Measurements from ENCODE around the gene AK3. TPM values are rescaled to one million over a fixed set of nuclear protein-coding genes. Genes with fewer than 3 reads are reported as not detected.
"Not testable (repeated sequence)": the region's sequence is repeated elsewhere in the genome, so short reads cannot be mapped to it uniquely, and the experiment has no call there.

Gene AK3
- total RNA-seq, 2 donors from 2014 or later: 48.4 to 50.8 TPM

DNA sequence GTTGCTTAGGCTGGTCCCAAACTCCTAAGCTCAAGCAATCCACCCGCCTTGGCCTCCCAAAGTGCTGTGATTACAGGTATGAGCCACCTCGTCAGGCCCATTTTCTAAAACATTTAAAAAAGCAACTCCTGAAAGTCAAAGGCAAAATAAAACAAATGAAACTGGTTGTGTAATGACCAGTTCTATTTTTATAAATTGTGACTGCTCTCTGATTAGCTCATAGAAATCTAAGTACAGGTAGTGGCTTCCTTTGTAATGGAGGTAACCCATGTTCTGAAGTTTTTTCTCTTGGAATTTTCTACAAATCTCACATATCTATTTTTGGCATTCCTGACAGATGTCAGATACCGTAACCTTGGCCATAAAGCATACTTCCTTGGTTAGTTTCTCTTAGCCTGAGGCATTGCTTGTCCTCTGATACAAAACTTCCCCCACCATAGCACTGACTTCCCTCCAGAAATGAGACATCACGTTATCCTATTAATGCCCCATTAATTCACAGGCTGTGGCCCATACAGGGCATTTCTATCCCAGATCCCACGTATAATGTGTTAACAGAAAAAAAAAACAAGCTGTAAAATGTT lies 14.1 kb upstream of the AK3 start:
- intact Hi-C loops (cut with DNase I): loop anchor here in 1 of 2 donors (10.0 kb wide), 2 partner anchors 370 to 840 kb away; no protein-coding TSS in a partner anchor
- DNase-seq (ENCODE audit: low spot score): no peak

- DNase-seq (ENCODE audit: low spot score): not testable (repeated sequence)
- intact Hi-C loops (cut with DNase I): loop anchor here in 1 of 2 donors (10.0 kb wide), 2 partner anchors 370 to 840 kb away; no protein-coding TSS in a partner anchor
Measured at GRCh38 chr9:4754530-4754929, 13.5 kb upstream of the AK3 start.

DNA sequence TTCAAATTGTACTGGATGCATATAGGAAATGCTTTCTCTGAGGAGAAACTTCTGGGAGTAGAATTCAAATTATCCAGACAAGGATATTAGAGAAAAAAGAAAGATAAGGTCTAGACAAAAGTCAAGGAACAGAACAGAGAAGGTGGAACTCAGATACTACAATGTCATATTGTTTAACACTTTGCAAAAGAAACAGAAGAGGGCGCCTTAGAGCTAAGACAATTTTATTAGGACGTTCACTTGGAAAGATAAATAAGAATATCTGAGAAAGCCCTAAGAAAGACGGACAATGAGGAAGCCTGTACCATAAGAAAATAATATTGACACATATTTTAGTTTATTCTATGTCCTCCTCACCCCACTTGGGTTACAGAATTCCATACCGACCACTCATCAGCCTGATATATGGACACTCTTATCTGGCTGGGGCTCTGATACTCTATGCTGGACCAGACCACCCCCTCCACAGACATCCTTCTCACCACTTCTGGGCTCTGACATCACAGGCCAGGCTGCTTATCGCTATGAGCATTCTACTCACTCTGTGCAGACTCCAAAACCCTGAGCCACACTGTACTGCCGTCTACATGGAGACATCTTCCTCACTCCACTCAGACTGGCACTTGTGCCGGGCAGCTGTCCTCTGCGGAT lies 9.1 kb upstream of the AK3 start:
- intact Hi-C loops (cut with DNase I): loop anchor here in 1 of 2 donors (10.0 kb wide), 2 partner anchors 375 to 845 kb away; no protein-coding TSS in a partner anchor

DNA sequence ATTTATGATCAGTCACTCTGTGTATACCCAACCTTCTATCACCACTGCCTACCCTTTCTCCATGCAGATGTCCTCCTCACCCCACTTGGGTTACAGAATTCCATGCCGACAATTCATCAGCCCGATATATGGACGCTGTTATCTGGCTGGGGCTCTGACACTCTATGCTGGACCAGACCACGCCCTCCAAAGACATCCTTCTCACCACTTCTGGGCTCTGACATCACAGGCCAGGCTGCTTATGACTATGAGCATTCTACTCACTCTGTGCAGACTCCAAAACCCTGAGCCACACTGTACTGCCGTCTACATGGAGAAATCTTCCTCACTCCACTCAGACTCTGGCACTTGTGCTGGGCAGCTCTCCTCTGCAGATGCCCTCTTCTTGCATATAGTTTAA lies 7.6 kb upstream of the AK3 start:
- intact Hi-C loops (cut with DNase I): no loop called here
- no peak for DNase-seq (ENCODE audit: low spot score)

More for the DNA sequence above, 9.1 kb upstream of the AK3 start:
- no peak for DNase-seq (ENCODE audit: low spot score)

GRCh38 chr9:4746278-4747030 lies 5.5 kb upstream of the AK3 start:
- DNase-seq (ENCODE audit: low spot score): no peak
- intact Hi-C loops (cut with DNase I): no loop called here

- intact Hi-C loops (cut with DNase I): no loop called here
- DNase-seq (ENCODE audit: low spot score): no peak
Measured at GRCh38 chr9:4743131-4743875, 2.3 kb upstream of the AK3 start.

- intact Hi-C loops (cut with DNase I): no loop called here
- DNase-seq (ENCODE audit: low spot score): no peak
Measured at GRCh38 chr9:4742246-4742645, 1.2 kb upstream of the AK3 start.

- intact Hi-C loops (cut with DNase I): no loop called here
- peak; percentile 83 for DNase-seq (ENCODE audit: low spot score)
Measured at GRCh38 chr9:4741365-4742089, 525 bp upstream of the AK3 start.

GRCh38 chr9:4740388-4740637 lies 689 bp downstream of the AK3 start:
- no peak for DNase-seq (ENCODE audit: low spot score)
- intact Hi-C loops (cut with DNase I): no loop called here

DNA sequence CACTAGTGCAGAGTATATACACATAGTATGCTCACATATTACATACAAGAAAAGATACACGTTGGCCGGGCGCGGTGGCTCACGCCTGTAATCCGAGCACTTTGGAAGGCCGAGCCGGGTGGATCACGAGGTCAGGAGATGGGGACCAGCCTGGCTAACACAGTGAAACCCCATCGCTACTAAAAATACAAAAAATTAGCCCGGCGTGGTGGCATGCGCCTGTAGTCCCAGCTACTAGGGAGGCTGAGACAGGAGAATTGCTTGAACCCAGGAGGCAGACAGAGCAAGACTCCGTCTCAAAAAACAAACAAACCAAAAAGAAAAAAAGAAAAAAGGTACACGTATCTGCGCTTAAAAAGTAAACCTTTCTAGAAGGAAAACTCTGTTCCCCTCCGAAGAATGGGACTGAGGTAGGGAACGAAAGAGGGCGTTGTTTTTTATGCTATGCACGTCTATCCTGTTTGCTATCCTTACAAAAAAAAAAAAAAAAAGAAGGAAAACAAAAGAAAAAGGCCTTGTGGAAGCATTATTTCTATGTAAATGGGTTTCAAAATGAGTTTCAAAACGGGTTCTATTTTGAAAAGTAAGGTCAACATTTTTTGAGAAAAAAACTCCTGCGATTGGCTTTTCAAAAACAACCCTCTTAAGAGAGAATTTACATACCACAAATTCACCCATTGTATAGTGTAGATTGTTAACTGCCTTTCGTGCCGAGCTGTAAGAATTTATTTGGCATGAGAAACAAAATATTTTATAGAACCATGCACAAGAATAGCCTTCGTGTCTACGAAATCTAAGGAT lies 1.2 kb downstream of the AK3 start:
- intact Hi-C loops (cut with DNase I): no loop called here
- no peak for DNase-seq (ENCODE audit: low spot score)

DNA sequence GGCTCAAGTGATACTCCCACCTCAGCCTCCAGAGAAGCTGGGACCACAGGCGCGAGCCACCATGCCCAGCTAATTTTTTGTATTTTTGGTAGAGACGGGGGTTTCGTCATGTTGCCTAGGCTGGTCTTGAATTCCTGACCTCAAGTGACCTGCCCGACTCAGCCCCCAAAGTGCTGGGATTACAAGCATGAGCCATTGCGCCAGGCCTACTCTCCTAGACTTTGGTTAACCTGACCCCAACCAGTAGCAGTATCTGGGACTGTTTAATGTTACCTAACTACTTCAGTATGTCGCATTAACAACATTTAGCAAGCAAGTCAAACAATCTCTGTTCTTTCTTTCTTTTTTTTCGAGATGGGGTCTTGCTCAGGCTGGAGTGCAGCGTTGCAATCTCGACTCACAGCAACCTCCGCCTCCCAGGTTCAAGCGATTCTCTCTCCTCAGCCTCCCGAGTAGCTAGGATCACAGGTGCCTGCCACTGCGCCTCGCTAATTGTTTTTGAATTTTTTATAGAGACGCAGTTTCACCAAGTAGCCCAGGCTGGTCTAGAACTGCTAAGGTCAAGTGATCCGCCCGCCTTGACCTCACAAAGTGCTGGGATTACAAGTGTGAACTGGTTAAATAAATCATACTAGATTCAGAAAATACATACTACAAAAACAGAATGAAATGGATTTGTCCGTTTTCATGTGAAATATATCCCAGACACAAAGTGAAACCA lies 2.0 kb downstream of the AK3 start:
- no peak for DNase-seq (ENCODE audit: low spot score)
- intact Hi-C loops (cut with DNase I): no loop called here

GRCh38 chr9:4734150-4734549 lies 6.9 kb downstream of the AK3 start:
- intact Hi-C loops (cut with DNase I): no loop called here
- DNase-seq (ENCODE audit: low spot score): no peak

DNA sequence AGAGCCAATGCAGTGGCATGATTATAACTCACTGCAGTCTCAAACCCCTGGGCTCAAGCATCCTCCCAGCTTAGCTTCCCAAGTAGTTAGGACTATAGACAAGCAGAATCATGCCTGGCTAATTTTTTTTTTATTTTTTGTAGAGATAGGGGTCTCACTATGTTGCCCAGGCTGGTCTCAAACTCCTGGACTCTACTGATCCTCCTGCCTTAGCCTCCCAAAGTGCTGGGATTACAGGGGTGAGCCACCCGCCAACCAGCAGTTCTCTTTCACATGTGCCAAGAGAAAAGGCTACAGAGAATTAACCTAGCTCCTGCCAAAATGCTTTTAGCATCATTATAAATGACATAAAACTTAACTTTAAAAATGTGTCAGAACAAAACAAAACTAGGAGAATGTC lies 8.1 kb downstream of the AK3 start:
- intact Hi-C loops (cut with DNase I): no loop called here
- DNase-seq (ENCODE audit: low spot score): no peak

- no peak for DNase-seq (ENCODE audit: low spot score)
- intact Hi-C loops (cut with DNase I): no loop called here
Measured at GRCh38 chr9:4727593-4727992, 13.4 kb downstream of the AK3 start.

DNA sequence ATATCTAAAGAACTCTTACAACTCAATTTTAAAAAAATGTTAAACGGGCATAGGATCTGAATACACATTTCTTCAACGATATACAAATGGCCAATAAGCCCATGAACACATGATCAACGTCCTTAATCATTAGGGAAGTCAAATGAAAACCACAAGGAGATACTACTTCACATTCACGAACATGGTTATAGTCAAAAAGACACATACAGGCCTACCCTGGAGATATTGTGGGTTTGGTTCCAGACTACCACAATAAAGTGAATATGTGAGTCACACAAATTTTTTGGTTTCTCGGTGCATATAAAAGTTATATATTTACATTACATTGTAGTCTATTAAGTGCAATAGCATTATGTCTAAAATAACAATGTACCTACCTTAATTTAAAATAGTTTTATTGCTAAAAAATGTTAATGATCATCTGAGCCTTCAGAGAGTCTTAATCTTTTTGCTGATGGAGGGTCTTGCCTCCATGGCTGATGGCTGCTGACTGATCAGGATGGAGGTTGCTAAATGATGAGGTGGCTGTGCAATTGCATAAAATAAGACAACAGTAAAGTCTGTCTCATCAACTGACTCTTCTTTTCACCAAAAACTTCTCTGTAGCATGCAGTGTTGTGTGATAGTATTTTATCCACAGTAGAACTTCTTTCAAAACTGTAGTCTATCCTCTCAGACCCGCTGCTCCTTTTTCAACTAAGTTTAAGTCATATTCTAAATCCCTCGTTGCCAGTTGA lies 15.1 kb downstream of the AK3 start:
- intact Hi-C loops (cut with DNase I): no loop called here
- no peak for DNase-seq (ENCODE audit: low spot score)

- intact Hi-C loops (cut with DNase I): no loop called here
- DNase-seq (ENCODE audit: low spot score): no peak
Measured at GRCh38 chr9:4721736-4722135, 19.3 kb downstream of the AK3 start.

DNA sequence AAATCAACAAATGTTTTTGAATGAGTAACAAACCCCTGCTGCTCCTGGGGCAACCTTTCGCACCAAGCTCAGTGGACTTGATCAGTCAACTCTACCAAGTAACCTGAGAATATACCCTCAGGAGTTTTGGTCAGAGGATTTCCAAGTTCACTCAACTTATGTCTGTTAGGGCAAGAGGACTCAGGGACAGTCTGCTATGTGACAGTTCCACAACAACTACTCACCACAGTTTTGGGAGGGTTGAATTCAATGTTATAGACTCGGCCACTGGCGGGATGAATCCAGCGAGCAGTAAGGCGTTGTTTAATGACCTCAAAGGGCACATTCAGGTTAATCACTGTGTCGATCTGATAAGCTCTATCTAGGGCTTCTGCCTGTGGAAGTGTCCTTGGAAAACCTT lies 22.1 kb downstream of the AK3 start:
- no peak for DNase-seq (ENCODE audit: low spot score)
- intact Hi-C loops (cut with DNase I): no loop called here

Measured in posterior vena cava (tissue), 2 donors.